ENCODE results near the gene FAM78A. TPM values are rescaled to one million over a fixed set of nuclear protein-coding genes. Genes with fewer than 3 reads are reported as not detected.
"Not testable (repeated sequence)": the region's sequence is repeated elsewhere in the genome, so short reads cannot be mapped to it uniquely, and the experiment has no call there.

The FAM78A gene
- total RNA-seq, 1 donor from 2014 or later, result 69.1 TPM

- intact Hi-C loops (cut with micrococcal nuclease), result no loop called here
- DNase-seq (no peak), ATAC-seq (no peak)
Measured at GRCh38 chr9:131272212-131272611, 4.1 kb downstream of the FAM78A start.

GRCh38 chr9:131271506-131271931 is 4.8 kb downstream of the FAM78A start:
- peak; percentile 45 for DNase-seq
- intact Hi-C loops (cut with micrococcal nuclease), result no loop called here

GRCh38 chr9:131271016-131271273 is 5.4 kb downstream of the FAM78A start:
- DNase-seq; intact Hi-C loops (cut with micrococcal nuclease); ATAC-seq: not testable (repeated sequence)

More at GRCh38 chr9:131271506-131271931, 4.8 kb downstream of the FAM78A start:
- no peak for ATAC-seq

- DNase-seq (peak; percentile 85), ATAC-seq (peak; percentile 45)
- intact Hi-C loops (cut with micrococcal nuclease), result no loop called here
Measured at GRCh38 chr9:131270171-131271015, 5.9 kb downstream of the FAM78A start.

- ATAC-seq (peak; percentile 47), DNase-seq (peak; percentile 72)
- intact Hi-C loops (cut with micrococcal nuclease), result loop anchor here (10.0 kb wide), 1 partner anchor 82 kb away; no protein-coding TSS in a partner anchor
Measured at GRCh38 chr9:131266266-131267229, 9.8 kb downstream of the FAM78A start.

GRCh38 chr9:131264231-131264630 is 12.1 kb downstream of the FAM78A start:
- DNase-seq (peak; percentile 71), ATAC-seq (peak; percentile 46)
- intact Hi-C loops (cut with micrococcal nuclease), result loop anchor here (10.0 kb wide), 1 partner anchor 79 kb away; no protein-coding TSS in a partner anchor

- intact Hi-C loops (cut with micrococcal nuclease), result loop anchor here (10.0 kb wide), 1 partner anchor 79 kb away; no protein-coding TSS in a partner anchor
- DNase-seq, result peak; percentile 13
- ATAC-seq, result no peak
Measured at GRCh38 chr9:131263701-131264100, 12.6 kb downstream of the FAM78A start.

- not testable (repeated sequence) for ATAC-seq
- peak; percentile 15 for DNase-seq
- intact Hi-C loops (cut with micrococcal nuclease), result loop anchor here (10.0 kb wide), 1 partner anchor 78 kb away; no protein-coding TSS in a partner anchor
Measured at GRCh38 chr9:131263033-131263343, 13.3 kb downstream of the FAM78A start.

- no peak for DNase-seq
- ATAC-seq, result no peak
- intact Hi-C loops (cut with micrococcal nuclease), result loop anchor here (10.0 kb wide), 1 partner anchor 78 kb away; no protein-coding TSS in a partner anchor
Measured at GRCh38 chr9:131262327-131263032, 13.8 kb downstream of the FAM78A start.

GRCh38 chr9:131260751-131261452 is 15.4 kb downstream of the FAM78A start:
- DNase-seq, result peak; percentile 26
- intact Hi-C loops (cut with micrococcal nuclease), result loop anchor here (10.0 kb wide), 1 partner anchor 76 kb away; no protein-coding TSS in a partner anchor

GRCh38 chr9:131259916-131260597 is 16.3 kb downstream of the FAM78A start:
- DNase-seq, result no peak
- intact Hi-C loops (cut with micrococcal nuclease), result loop anchor here (10.0 kb wide), 1 partner anchor 75 kb away; no protein-coding TSS in a partner anchor
- ATAC-seq, result no peak

More at GRCh38 chr9:131260751-131261452, 15.4 kb downstream of the FAM78A start:
- no peak for ATAC-seq

- intact Hi-C loops (cut with micrococcal nuclease), result no loop called here
- DNase-seq (peak; percentile 26), ATAC-seq (no peak)
Measured at GRCh38 chr9:131259432-131259898, 16.8 kb downstream of the FAM78A start.

GRCh38 chr9:131258698-131259431 is 17.4 kb downstream of the FAM78A start:
- no peak for ATAC-seq
- intact Hi-C loops (cut with micrococcal nuclease), result no loop called here
- DNase-seq, result peak; percentile 30

GRCh38 chr9:131258186-131258585 is 18.1 kb downstream of the FAM78A start:
- intact Hi-C loops (cut with micrococcal nuclease), result no loop called here
- peak; percentile 88 for DNase-seq
- peak; percentile 12 for ATAC-seq

- DNase-seq (peak; percentile 26), ATAC-seq (no peak)
- intact Hi-C loops (cut with micrococcal nuclease), result no loop called here
Measured at GRCh38 chr9:131257266-131258025, 18.9 kb downstream of the FAM78A start.

- intact Hi-C loops (cut with micrococcal nuclease), result no loop called here
- peak; percentile 37 for DNase-seq
- peak; percentile 2 for ATAC-seq
Measured at GRCh38 chr9:131255676-131256197, 20.6 kb downstream of the FAM78A start.

All from left ventricle myocardium superior (tissue), 1 donor.